SK-N-SH (cell line): ENCODE measurements around the gene KIF5C. TPM values are rescaled to one million over a fixed set of nuclear protein-coding genes. Genes with fewer than 3 reads are reported as not detected.

ENCODE experiments used
- CTCF ChIA-PET: fragments of 300-600, 350-600 bp; formaldehyde crosslinking; extraction: SDS; loops from one replicate; lab custom pipeline; 2021; lab: Yijun Ruan, JAX
- POLR2A ChIA-PET: fragments of 350-600 bp; sonication (Branson Sonifier 250); formaldehyde crosslinking; extraction: SDS; loops from one replicate; lab custom pipeline; 2020; ENCODE audit warnings: antibody characterized with exemption, inconsistent platforms; lab: Yijun Ruan, JAX
- DNase-seq: peaks from one replicate; pipeline ENCODE4 v3.0.0; 2012
- H2AFZ ChIP-seq: fragments of 200-600 bp; sonication (generic); 2 replicates; pipeline ENCODE4 v1.8.1; 2016; ENCODE audit warnings: antibody characterized with exemption, mild to moderate bottlenecking, low read depth
- H3F3A ChIP-seq: fragments of 200-600 bp; sonication (generic); replicated peaks from 2 replicates; pipeline ENCODE3; 2016; ENCODE audit warnings: antibody characterized with exemption, mild to moderate bottlenecking; ENCODE audit not compliant: insufficient read depth
- H3K27ac ChIP-seq, 2 experiments: fragments of 200-500 bp in 1 of 2; fragments of 200-600 bp in 1 of 2; sonication (Bioruptor generic) in 1 of 2; sonication (generic), shearing (Covaris generic) in 1 of 2; 2 replicates each; pipeline versions ENCODE4 v1.5.1 to v1.6.1; 2014 to 2016; ENCODE audit warnings: low read depth in 2 of 2, inconsistent platforms in 1 of 2, low read length in 1 of 2, mild to moderate bottlenecking in 1 of 2, mixed read lengths in 1 of 2
- H3K27me3 ChIP-seq: fragments of 200-600 bp; sonication (generic), shearing (Covaris generic); 2 replicates; pipeline ENCODE4 v1.6.1; 2016; ENCODE audit warnings: mixed run types; ENCODE audit not compliant: insufficient read depth
- H3K36me3 ChIP-seq, 2 experiments: fragments of 200-500 bp in 1 of 2; fragments of 200-600 bp in 1 of 2; sonication (Bioruptor generic) in 1 of 2; sonication (generic) in 1 of 2; replicated peaks in 1 of 2; 2 replicates each; pipeline versions ENCODE3 to v1.5.1; 2014 to 2016; ENCODE audit warnings: low read length in 1 of 2, mild to moderate bottlenecking in 1 of 2; ENCODE audit not compliant: insufficient read depth in 2 of 2, control insufficient read depth in 1 of 2
- H3K4me1 ChIP-seq, 2 experiments: fragments of 200-500 bp in 1 of 2; fragments of 200-600 bp in 1 of 2; sonication (Bioruptor generic) in 1 of 2; sonication (generic), shearing (Covaris generic) in 1 of 2; 2 replicates each; pipeline versions ENCODE4 v1.5.1 to v1.6.1; 2014 to 2016; ENCODE audit warnings: low read depth in 1 of 2, low read length in 1 of 2, mixed run types in 1 of 2; ENCODE audit not compliant: insufficient read depth in 2 of 2, control insufficient read depth in 1 of 2
- H3K4me2 ChIP-seq: fragments of 200-600 bp; sonication (generic), shearing (Covaris generic); 2 replicates; pipeline ENCODE4 v1.6.1; 2017; ENCODE audit warnings: mixed run types
- H3K4me3 ChIP-seq, 2 experiments: fragments of 200-500 bp in 1 of 2; fragments of 200-600 bp in 1 of 2; sonication (Bioruptor generic) in 1 of 2; sonication (generic), shearing (Covaris generic) in 1 of 2; 2 replicates each; pipeline versions ENCODE4 v1.5.1 to v1.8.1; 2014 to 2016; ENCODE audit warnings: low read depth in 2 of 2, inconsistent platforms in 1 of 2, low read length in 1 of 2, mild to moderate bottlenecking in 1 of 2, mixed read lengths in 1 of 2, moderate library complexity in 1 of 2
- H3K79me2 ChIP-seq: fragments of 200-600 bp; sonication (generic); 2 replicates; pipeline ENCODE4 v1.8.1; 2017; ENCODE audit warnings: mild to moderate bottlenecking; ENCODE audit not compliant: insufficient read depth
- H3K9ac ChIP-seq: fragments of 200-600 bp; sonication (generic); 2 replicates; pipeline ENCODE4 v1.6.1; 2017; ENCODE audit warnings: mixed run types
- H3K9me2 ChIP-seq: fragments of 200-600 bp; sonication (generic); 2 replicates; pipeline ENCODE4 v1.6.1; 2017; ENCODE audit warnings: mixed run types
- H3K9me3 ChIP-seq: fragments of 200-600 bp; sonication (generic); 2 replicates; pipeline ENCODE4 v1.6.1; 2017; ENCODE audit warnings: mixed run types, mild to moderate bottlenecking, moderate library complexity
- H4K20me1 ChIP-seq: fragments of 200-600 bp; sonication (generic); 2 replicates; pipeline ENCODE4 v1.6.1; 2017; ENCODE audit warnings: mild to moderate bottlenecking, mixed run types; ENCODE audit not compliant: insufficient read depth
- ELF1 ChIP-seq: IDR thresholded peaks from 2 replicates; pipeline ENCODE4 v1.4.0; 2012
- EP300 ChIP-seq, 2 experiments: IDR thresholded peaks; 2 replicates each; pipeline versions ENCODE4 v1.4.0 to v1.6.1; 2012; ENCODE audit warnings: borderline replicate concordance in 1 of 2, low read depth in 1 of 2, low read length in 1 of 2
- EZH2phosphoT487 ChIP-seq: fragments of 200-600 bp; sonication (generic); IDR thresholded peaks from 2 replicates; pipeline ENCODE4 v1.6.1; 2017; ENCODE audit warnings: low read depth, mixed run types, mild to moderate bottlenecking, antibody characterized with exemption, moderate library complexity, borderline replicate concordance
- FOSL2 ChIP-seq: IDR thresholded peaks from 2 replicates; pipeline ENCODE4 v1.4.0; 2012; ENCODE audit warnings: low read depth, mild to moderate bottlenecking, moderate library complexity, borderline replicate concordance
- GABPA ChIP-seq: IDR thresholded peaks from 2 replicates; pipeline ENCODE4 v1.4.0; 2012; ENCODE audit warnings: low read depth, mild to moderate bottlenecking
- GATA2 ChIP-seq: sonication (generic); formaldehyde crosslinking; IDR thresholded peaks from 2 replicates; pipeline ENCODE4 v1.5.0; 2020; ENCODE audit warnings: mild to moderate bottlenecking, missing genetic modification reagents
- MAX ChIP-seq: IDR thresholded peaks from 2 replicates; pipeline ENCODE4 v1.4.0; 2012; ENCODE audit warnings: low read depth
- MXI1 ChIP-seq: IDR thresholded peaks from 2 replicates; pipeline ENCODE4 v1.6.1; 2012; ENCODE audit warnings: mild to moderate bottlenecking, low read depth, low read length, improper control_type of control experiment
- NFIC ChIP-seq: IDR thresholded peaks from 2 replicates; pipeline ENCODE4 v1.4.0; 2012; ENCODE audit warnings: borderline replicate concordance
- NRF1 ChIP-seq: IDR thresholded peaks from 2 replicates; pipeline ENCODE4 v1.6.1; 2012; ENCODE audit warnings: low read depth, mild to moderate bottlenecking, low read length
- PBX3 ChIP-seq: IDR thresholded peaks from 2 replicates; pipeline ENCODE4; 2012
- POLR2AphosphoS5 ChIP-seq: IDR thresholded peaks from 2 replicates; pipeline ENCODE4 v1.6.1; 2012; ENCODE audit warnings: low read depth, low read length
- RAD21 ChIP-seq: IDR thresholded peaks from 2 replicates; pipeline ENCODE4 v1.6.1; 2012; ENCODE audit warnings: mild to moderate bottlenecking, low read length
- RFX5 ChIP-seq: IDR thresholded peaks from 2 replicates; pipeline ENCODE4 v1.6.1; 2012; ENCODE audit warnings: mild to moderate bottlenecking, improper control_type of control experiment, low read length
- RXRA ChIP-seq: IDR thresholded peaks from 2 replicates; pipeline ENCODE4 v1.4.0; 2012; ENCODE audit warnings: low read depth, mild to moderate bottlenecking, borderline replicate concordance
- SIN3A ChIP-seq: IDR thresholded peaks from 2 replicates; pipeline ENCODE4 v1.6.1; 2012; ENCODE audit warnings: low read depth, mild to moderate bottlenecking, low read length, moderate library complexity, borderline replicate concordance
- TAF1 ChIP-seq: IDR thresholded peaks from 2 replicates; pipeline ENCODE4 v1.6.1; 2012; ENCODE audit warnings: low read depth, mild to moderate bottlenecking, low read length, moderate library complexity, borderline replicate concordance
- USF1 ChIP-seq: IDR thresholded peaks from 2 replicates; pipeline ENCODE4 v1.4.0; 2012; ENCODE audit warnings: low read depth, borderline replicate concordance
- WGBS: methylation state at CpG from one replicate; pipeline ENCODE4 v1.1.6; 2017; ENCODE audit warnings: low lambda C conversion rate; 5-methylcytosine and 5-hydroxymethylcytosine counted together
- polyA plus RNA-seq, 3 experiments: library from polyadenylated mRNA; depleted of rRNA; stranded (reverse); fragments of >200 nt; gene quantifications; 2 replicates each; pipeline ENCODE4 v1.2.3, GENCODE V29; 2012
- TF ChIP-seq, protein P1 (sequence below): fragments of 150-350 bp; IDR thresholded peaks from 2 replicates; pipeline ENCODE4 v1.6.1; 2016; ENCODE audit warnings: mild to moderate bottlenecking, low read depth, low read length

The KIF5C gene
- polyA plus RNA-seq, 1 of the 3 experiments (the other 2 are of a cell fraction) = 3.9 TPM

- 80% methylated on average over 1 of the region's 1 CpG for WGBS
Observed at GRCh38 chr2:148920559-148920958, 45.5 kb downstream of the KIF5C start.

DNA sequence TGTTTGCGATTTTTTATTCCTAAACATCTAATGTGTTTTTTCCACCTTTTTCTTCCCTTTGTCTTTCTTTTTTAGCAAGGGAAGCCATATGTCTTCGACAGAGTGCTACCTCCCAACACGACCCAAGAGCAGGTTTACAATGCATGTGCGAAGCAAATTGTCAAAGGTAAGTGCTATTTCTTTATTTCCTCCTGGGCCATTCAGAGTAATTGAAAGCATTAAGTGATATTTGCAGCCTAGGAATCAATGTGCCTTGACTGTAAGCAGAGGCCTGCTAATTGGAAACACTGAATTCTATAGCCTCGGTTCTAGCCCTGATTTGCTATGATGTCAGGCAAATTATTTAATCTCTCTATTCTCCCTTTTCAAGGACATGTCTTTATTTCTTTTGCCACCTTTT, 47.0 kb downstream of the KIF5C start:
- POLR2A ChIA-PET = interaction anchor here (0.6 kb wide), 1 partner anchor 101 kb away, joined by 3 read pairs; no protein-coding TSS in a partner anchor
- CTCF ChIA-PET = interaction anchor here (1.0 to 1.2 kb wide), 2 partner anchors 47 to 116 kb away, joined by 3 to 5 read pairs; no protein-coding TSS in a partner anchor
- 76% methylated on average over 5 of the region's 5 CpGs for WGBS

More at GRCh38 chr2:148920559-148920958, 45.5 kb downstream of the KIF5C start:
- Histone ChIP-seq H3K27ac (no peak overlapping the region), H3K9ac (no peak overlapping the region), H3K79me2 (no peaks in the 10 kb centered on the region), H4K20me1 (no peaks in the 10 kb centered on the region), H3K27me3 (no peaks in the 10 kb centered on the region), H3K4me3 (no peak overlapping the region), H3K4me1 (peaks cover 0 to 4% of the 10 kb centered on the region in 2 experiments; a peak in 1 of 4 replicates)
- POLR2A ChIA-PET = no interaction called here
- TF ChIP-seq NRF1 = no peak
- TF ChIP-seq EZH2phosphoT487 = no peak
- no peak for TF ChIP-seq EP300 (IDR thresholded peaks at IDR 0.05; ENCODE audit: borderline replicate concordance in 1 of 2, low read depth in 1 of 2, low read length in 1 of 2)
- TF ChIP-seq POLR2AphosphoS5 = no peak
- no peak for TF ChIP-seq USF1
- TF ChIP-seq TAF1 = no peak
- TF ChIP-seq ELF1 = no peak
- TF ChIP-seq, all 33 proteins: peak for 0
- H3K36me3 ChIP-seq = no peaks in the 10 kb centered on the region
- no peak overlapping the region for H2AFZ ChIP-seq
- H3K9me3 ChIP-seq = no peaks in the 10 kb centered on the region
- H3K9me2 ChIP-seq = no peaks in the 10 kb centered on the region
- no peaks in the 10 kb centered on the region for H3F3A ChIP-seq
- H3K4me2 ChIP-seq = no peak overlapping the region
- no peak for DNase-seq
- CTCF ChIA-PET = no interaction called here

More for the DNA sequence above, 47.0 kb downstream of the KIF5C start:
- Histone ChIP-seq H3K4me1 (peaks cover 0 to 4% of the 10 kb centered on the region in 2 experiments; a peak in 1 of 4 replicates), H3K4me3 (no peak overlapping the region), H3K9me3 (no peaks in the 10 kb centered on the region), H3K4me2 (no peak overlapping the region), H4K20me1 (no peaks in the 10 kb centered on the region), H3K9me2 (no peaks in the 10 kb centered on the region), H3K79me2 (no peaks in the 10 kb centered on the region), H3K27me3 (no peaks in the 10 kb centered on the region), H3K9ac (no peak overlapping the region), H3K27ac (no peak overlapping the region), H2AFZ (no peak overlapping the region), H3K36me3 (no peaks in the 10 kb centered on the region), H3F3A (no peaks in the 10 kb centered on the region)
- no peak for DNase-seq
- TF ChIP-seq RFX5 = no peak
- TF ChIP-seq PBX3 = no peak
- TF ChIP-seq GABPA = no peak
- no peak for TF ChIP-seq ELF1
- no peak for TF ChIP-seq TAF1
- TF ChIP-seq RXRA = no peak
- no peak for TF ChIP-seq MXI1
- no peak for TF ChIP-seq RAD21
- TF ChIP-seq MAX = no peak
- no peak for TF ChIP-seq FOSL2
- TF ChIP-seq EZH2phosphoT487 = no peak
- TF ChIP-seq NFIC = no peak
- no peak for TF ChIP-seq SIN3A
- TF ChIP-seq, protein P1, sequence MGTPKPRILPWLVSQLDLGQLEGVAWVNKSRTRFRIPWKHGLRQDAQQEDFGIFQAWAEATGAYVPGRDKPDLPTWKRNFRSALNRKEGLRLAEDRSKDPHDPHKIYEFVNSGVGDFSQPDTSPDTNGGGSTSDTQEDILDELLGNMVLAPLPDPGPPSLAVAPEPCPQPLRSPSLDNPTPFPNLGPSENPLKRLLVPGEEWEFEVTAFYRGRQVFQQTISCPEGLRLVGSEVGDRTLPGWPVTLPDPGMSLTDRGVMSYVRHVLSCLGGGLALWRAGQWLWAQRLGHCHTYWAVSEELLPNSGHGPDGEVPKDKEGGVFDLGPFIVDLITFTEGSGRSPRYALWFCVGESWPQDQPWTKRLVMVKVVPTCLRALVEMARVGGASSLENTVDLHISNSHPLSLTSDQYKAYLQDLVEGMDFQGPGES = no peak
- TF ChIP-seq GATA2 = no peak
